MCF 10A (cell line): ENCODE data around the gene HCCS. TPM values are rescaled to one million over a fixed set of nuclear protein-coding genes. Genes with fewer than 3 reads are reported as not detected.

ENCODE experiments used
- BruUV-seq: library from RNA; stranded (reverse); fragments of 400-500 nt; replicated peaks from 2 replicates; lab custom pipeline; 2021; lab: Mats Ljungman, UMichigan
- CTCF ChIA-PET: fragments of 300-600 bp; sonication (Branson Sonifier 250); formaldehyde crosslinking; extraction: SDS; loops from one replicate; lab custom pipeline; 2021; ENCODE audit warnings: antibody characterized with exemption, inconsistent platforms; lab: Yijun Ruan, JAX
- POLR2A ChIA-PET: fragments of 300-600, 350-650 bp; sonication (Branson Sonifier 250); formaldehyde crosslinking; extraction: SDS; loops from one replicate; lab custom pipeline; 2020; ENCODE audit warnings: antibody characterized with exemption, inconsistent platforms; lab: Yijun Ruan, JAX
- DNase-seq: peaks from one replicate; pipeline ENCODE4 v3.0.0-alpha.2; 2018; ENCODE audit not compliant: unreplicated experiment
- H3K27ac Mint-ChIP-seq: one replicate; pipeline ENCODE4 v1.8.0; 2022; ENCODE audit warnings: mild to moderate bottlenecking, low read depth, mixed read lengths; ENCODE audit not compliant: unreplicated experiment
- H3K27me3 Mint-ChIP-seq: one replicate; pipeline ENCODE4 v1.8.0; 2022; ENCODE audit warnings: mixed read lengths; ENCODE audit not compliant: insufficient read depth, unreplicated experiment
- H3K36me3 Mint-ChIP-seq: one replicate; pipeline ENCODE4 v1.8.0; 2022; ENCODE audit warnings: mild to moderate bottlenecking, moderate library complexity, mixed read lengths; ENCODE audit not compliant: insufficient read depth, unreplicated experiment
- H3K4me1 Mint-ChIP-seq: one replicate; pipeline ENCODE4 v1.8.0; 2022; ENCODE audit warnings: mixed read lengths; ENCODE audit not compliant: insufficient read depth, unreplicated experiment
- H3K4me3 Mint-ChIP-seq: one replicate; pipeline ENCODE4 v1.8.0; 2022; ENCODE audit warnings: mild to moderate bottlenecking, moderate library complexity, mixed read lengths; ENCODE audit not compliant: unreplicated experiment
- H3K9me3 Mint-ChIP-seq: one replicate; pipeline ENCODE4 v1.8.0; 2022; ENCODE audit warnings: mixed read lengths; ENCODE audit not compliant: unreplicated experiment
- CTCF ChIP-seq: fragments of 200-600 bp; IDR thresholded peaks from one replicate; pipeline ENCODE4 v1.8.0; 2022; ENCODE audit warnings: antibody characterized with exemption, mild to moderate bottlenecking; ENCODE audit not compliant: unreplicated experiment
- intact Hi-C: fragments of 100-400 bp; cut with micrococcal nuclease; formaldehyde crosslinking; loops from 2 replicates; pipeline ENCODE4 v1.14.1; 2022
- total RNA-seq: library from RNA; stranded (reverse); gene quantifications from 2 replicates; pipeline ENCODE4 v1.2.3, GENCODE V29; 2022

Gene HCCS
- total RNA-seq, 1 experiment from 2014 or later: 41.0 TPM

GRCh38 chrX:11085305-11085704 lies 25.8 kb upstream of the HCCS start:
- Mint-ChIP-seq H3K9me3 (peaks cover 10% of the 10 kb centered on the region), H3K27ac (no peak overlapping the region), H3K4me3 (no peak overlapping the region), H3K27me3 (peaks cover 12% of the 10 kb centered on the region), H3K36me3 (no peaks in the 10 kb centered on the region), H3K4me1 (no peaks in the 10 kb centered on the region)
- POLR2A ChIA-PET: no interaction called here
- no TSS peak for BruUV-seq
- CTCF ChIA-PET: no interaction called here
- no peak for TF ChIP-seq CTCF
- no peak for DNase-seq
- intact Hi-C loops: no loop called here

- Mint-ChIP-seq H3K36me3 (peaks cover 6% of the 10 kb centered on the region), H3K9me3 (peaks cover 26% of the 10 kb centered on the region), H3K27me3 (no peaks in the 10 kb centered on the region), H3K27ac (no peak overlapping the region), H3K4me1 (no peaks in the 10 kb centered on the region), H3K4me3 (no peak overlapping the region)
- intact Hi-C loops: no loop called here
- no peak for DNase-seq
- BruUV-seq: no TSS peak
- CTCF ChIA-PET: no interaction called here
- no peak for TF ChIP-seq CTCF
- POLR2A ChIA-PET: no interaction called here
These were observed 21.3 kb upstream of the HCCS start for GRCh38 chrX:11089802-11090201.

DNA sequence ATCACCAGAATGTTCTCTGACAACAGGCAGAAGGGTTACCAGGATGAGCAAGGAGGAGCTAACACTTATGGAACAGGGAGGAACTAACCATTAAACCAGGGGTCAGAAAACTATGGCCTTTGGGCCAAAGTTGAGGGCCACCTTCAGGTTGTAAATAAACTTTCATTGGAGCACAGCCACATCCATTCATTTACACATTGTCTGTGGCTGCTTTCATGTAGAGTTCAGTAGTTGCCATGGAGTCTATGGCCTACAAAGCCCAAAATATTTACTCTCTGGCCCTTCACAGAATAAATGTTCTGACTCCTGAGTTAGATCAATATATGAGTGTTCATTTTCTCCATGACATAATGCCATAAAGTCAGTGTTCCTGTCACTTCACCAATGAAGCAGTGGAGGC lies 13.2 kb upstream of the HCCS start:
- CTCF ChIA-PET: interaction anchor here (0.7 to 1.7 kb wide), 3 partner anchors 67 to 375 kb away, joined by 3 to 6 read pairs (median 3); no protein-coding TSS in a partner anchor
- DNase-seq: no peak
- no TSS peak for BruUV-seq
- POLR2A ChIA-PET: no interaction called here
- H3K9me3 Mint-ChIP-seq: no peaks in the 10 kb centered on the region
- intact Hi-C loops: no loop called here
- H3K4me3 Mint-ChIP-seq: no peak overlapping the region
- no peaks in the 10 kb centered on the region for H3K27me3 Mint-ChIP-seq
- no peaks in the 10 kb centered on the region for H3K4me1 Mint-ChIP-seq
- no peak for TF ChIP-seq CTCF
- no peaks in the 10 kb centered on the region for H3K36me3 Mint-ChIP-seq
- no peak overlapping the region for H3K27ac Mint-ChIP-seq

GRCh38 chrX:11099465-11099864 lies 11.7 kb upstream of the HCCS start:
- no peak for TF ChIP-seq CTCF
- intact Hi-C loops: no loop called here
- H3K27ac Mint-ChIP-seq: no peak overlapping the region
- ChIA-PET CTCF (interaction anchor here (0.6 to 1.3 kb wide), 4 partner anchors 377 to 842 kb away, joined by 3 to 5 read pairs (median 4); no protein-coding TSS in a partner anchor), POLR2A (interaction anchor here (0.7 kb wide), 1 partner anchor 909 kb away, joined by 3 read pairs; no protein-coding TSS in a partner anchor)
- H3K4me3 Mint-ChIP-seq: no peak overlapping the region
- H3K4me1 Mint-ChIP-seq: no peaks in the 10 kb centered on the region
- BruUV-seq: no TSS peak
- no peaks in the 10 kb centered on the region for H3K9me3 Mint-ChIP-seq
- no peaks in the 10 kb centered on the region for H3K27me3 Mint-ChIP-seq
- H3K36me3 Mint-ChIP-seq: no peaks in the 10 kb centered on the region
- no peak for DNase-seq
